Karpas-422 (cell line): ENCODE data around the gene TUBGCP4. TPM values are rescaled to one million over a fixed set of nuclear protein-coding genes. Genes with fewer than 3 reads are reported as not detected.
A peak's percentile ranks its signal among the peaks of the same experiment; 100 is the strongest.

Experiments
- DNase-seq: peaks from one replicate; pipeline ENCODE4 v3.0.0-alpha.2; 2015
- H2AFZ ChIP-seq: fragments of 200-600 bp; sonication (generic); 2 replicates; pipeline ENCODE4 v1.6.1; 2014; ENCODE audit warnings: antibody characterized with exemption, low read length, mixed read lengths
- H3K27ac ChIP-seq: fragments of 200-600 bp; sonication (generic); 2 replicates; pipeline ENCODE4 v1.5.1; 2014; ENCODE audit warnings: mild to moderate bottlenecking, low read length, moderate library complexity
- H3K27me3 ChIP-seq: fragments of 200-600 bp; sonication (generic); 2 replicates; pipeline ENCODE4 v1.6.1; 2014; ENCODE audit warnings: low read length, mixed read lengths
- H3K36me3 ChIP-seq: fragments of 200-600 bp; sonication (generic); 2 replicates; pipeline ENCODE4 v1.6.1; 2014; ENCODE audit warnings: low read length, mixed read lengths; ENCODE audit not compliant: insufficient read depth
- H3K4me1 ChIP-seq: fragments of 200-600 bp; sonication (generic); 2 replicates; pipeline ENCODE4 v1.6.1; 2014; ENCODE audit warnings: mild to moderate bottlenecking, low read length, mixed read lengths
- H3K4me2 ChIP-seq: fragments of 200-600 bp; sonication (generic); 2 replicates; pipeline ENCODE4 v1.6.1; 2014; ENCODE audit warnings: low read length, low read depth, mild to moderate bottlenecking; ENCODE audit not compliant: poor library complexity, severe bottlenecking
- H3K4me3 ChIP-seq: fragments of 200-600 bp; sonication (generic); 2 replicates; pipeline ENCODE4 v1.5.1; 2014; ENCODE audit warnings: mild to moderate bottlenecking, antibody characterized with exemption, low read length, mixed read lengths
- H3K79me2 ChIP-seq: fragments of 200-600 bp; sonication (generic); 2 replicates; pipeline ENCODE4 v1.6.1; 2014; ENCODE audit warnings: mild to moderate bottlenecking, low read length, mixed read lengths
- H3K9ac ChIP-seq: fragments of 200-600 bp; sonication (generic); 2 replicates; pipeline ENCODE4 v1.6.0; 2014; ENCODE audit warnings: low read length
- H3K9me2 ChIP-seq: fragments of 200-600 bp; sonication (generic), shearing (Covaris generic); replicated peaks from 2 replicates; pipeline ENCODE4 v1.6.0; 2014; ENCODE audit warnings: mild to moderate bottlenecking, low read length, moderate library complexity; ENCODE audit not compliant: insufficient read depth
- H3K9me3 ChIP-seq: fragments of 300-700, 200-600 bp; sonication (generic); 2 replicates; pipeline ENCODE4 v1.6.1; 2014; ENCODE audit warnings: low read length, mixed read lengths
- H4K20me1 ChIP-seq: fragments of 200-600 bp; sonication (generic); 2 replicates; pipeline ENCODE4 v1.6.1; 2014; ENCODE audit warnings: mild to moderate bottlenecking, antibody characterized with exemption, low read length, low read depth; ENCODE audit not compliant: insufficient read depth
- total RNA-seq: library from RNA; depleted of rRNA; stranded (reverse); fragments of >200 nt; shearing (Covaris generic); gene quantifications from 2 replicates; pipeline ENCODE4 v1.2.3, GENCODE V29; 2014; ENCODE audit warnings: low replicate concordance; rRNA removed

TUBGCP4 gene, protein sequence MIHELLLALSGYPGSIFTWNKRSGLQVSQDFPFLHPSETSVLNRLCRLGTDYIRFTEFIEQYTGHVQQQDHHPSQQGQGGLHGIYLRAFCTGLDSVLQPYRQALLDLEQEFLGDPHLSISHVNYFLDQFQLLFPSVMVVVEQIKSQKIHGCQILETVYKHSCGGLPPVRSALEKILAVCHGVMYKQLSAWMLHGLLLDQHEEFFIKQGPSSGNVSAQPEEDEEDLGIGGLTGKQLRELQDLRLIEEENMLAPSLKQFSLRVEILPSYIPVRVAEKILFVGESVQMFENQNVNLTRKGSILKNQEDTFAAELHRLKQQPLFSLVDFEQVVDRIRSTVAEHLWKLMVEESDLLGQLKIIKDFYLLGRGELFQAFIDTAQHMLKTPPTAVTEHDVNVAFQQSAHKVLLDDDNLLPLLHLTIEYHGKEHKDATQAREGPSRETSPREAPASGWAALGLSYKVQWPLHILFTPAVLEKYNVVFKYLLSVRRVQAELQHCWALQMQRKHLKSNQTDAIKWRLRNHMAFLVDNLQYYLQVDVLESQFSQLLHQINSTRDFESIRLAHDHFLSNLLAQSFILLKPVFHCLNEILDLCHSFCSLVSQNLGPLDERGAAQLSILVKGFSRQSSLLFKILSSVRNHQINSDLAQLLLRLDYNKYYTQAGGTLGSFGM
- total RNA-seq, result 16.4 and 35.0 TPM in 2 replicates

DNA sequence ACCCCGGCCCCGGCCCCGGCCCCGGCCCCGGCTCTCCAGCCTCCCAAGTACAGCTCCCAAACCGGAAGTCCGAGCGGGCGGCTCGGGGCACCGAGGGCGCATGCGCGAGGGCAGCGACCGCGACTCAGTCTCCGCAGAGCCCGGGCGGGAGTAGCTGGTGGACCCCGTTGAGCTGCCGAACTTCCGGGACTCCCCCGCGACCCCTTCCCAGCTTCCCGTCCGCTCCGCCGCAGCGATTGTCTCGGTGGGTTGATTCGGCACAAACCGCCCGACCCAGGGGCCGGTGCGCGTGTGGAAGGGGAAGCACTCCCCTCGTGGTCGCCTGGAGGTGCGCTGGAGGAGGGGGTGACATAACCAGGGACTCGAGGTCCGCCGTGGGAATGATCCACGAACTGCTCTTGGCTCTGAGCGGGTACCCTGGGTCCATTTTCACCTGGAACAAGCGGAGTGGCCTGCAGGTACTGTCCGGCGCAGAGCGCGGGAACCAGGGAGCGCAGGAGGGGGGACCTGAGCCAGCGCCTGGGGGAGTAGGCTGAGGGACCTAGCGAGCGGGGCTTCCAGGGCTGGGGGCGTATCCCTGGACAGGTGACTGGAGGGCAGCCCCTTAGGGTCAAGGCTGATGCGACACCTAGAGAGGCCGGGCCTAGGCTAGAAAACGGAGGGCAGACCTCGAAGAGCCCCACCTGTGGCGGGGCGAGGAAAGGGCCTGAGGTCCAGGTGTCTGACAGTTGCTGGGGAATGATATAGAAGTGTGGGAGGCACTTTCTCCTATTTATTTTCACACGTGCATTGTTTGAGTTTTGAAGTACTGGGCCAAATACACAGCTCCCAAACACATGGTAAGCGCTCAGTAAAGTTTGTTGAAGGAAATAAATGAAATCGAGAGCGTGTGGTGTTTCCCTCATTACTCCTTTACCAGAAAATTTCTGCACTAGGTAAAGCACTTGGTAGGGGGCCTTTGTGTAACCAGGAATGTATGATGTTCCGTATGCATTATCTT lies at the start of gene TUBGCP4, which contains the start of gene ZSCAN29:
Gene TUBGCP4 (plus strand): TSS at position 127 of the 1,000 bp plus-strand sequence. CDS start 254 bp downstream, at position 381.
Gene ZSCAN29 (minus strand): TSS at position 69 of the 1,000 bp plus-strand sequence. CDS start 1,130 bp downstream, outside the sequence.
- Histone ChIP-seq H3K9me3 (peaks cover 6% of the 10 kb centered on the region; the same call in 1 of the 2 replicates), H3K9me2 (no peaks in the 10 kb centered on the region), H3K27me3 (no peaks in the 10 kb centered on the region), H3K27ac (peak within 1 kb of the TSS; percentile 47; the same call in 1 of the 2 replicates), H4K20me1 (peaks cover 3% of the 10 kb centered on the region; the same call in 1 of the 2 replicates), H3K79me2 (peaks cover 85% of the 10 kb centered on the region), H2AFZ (peak within 1 kb of the TSS; percentile 58; the same call in 1 of the 2 replicates), H3K9ac (peak within 1 kb of the TSS; percentile 85), H3K36me3 (peaks cover 39% of the 10 kb centered on the region), H3K4me3 (peak within 1 kb of the TSS; percentile 76), H3K4me2 (peak within 1 kb of the TSS; percentile 91), H3K4me1 (peaks cover 25% of the 10 kb centered on the region)
- peak; percentile 96 for DNase-seq

DNA sequence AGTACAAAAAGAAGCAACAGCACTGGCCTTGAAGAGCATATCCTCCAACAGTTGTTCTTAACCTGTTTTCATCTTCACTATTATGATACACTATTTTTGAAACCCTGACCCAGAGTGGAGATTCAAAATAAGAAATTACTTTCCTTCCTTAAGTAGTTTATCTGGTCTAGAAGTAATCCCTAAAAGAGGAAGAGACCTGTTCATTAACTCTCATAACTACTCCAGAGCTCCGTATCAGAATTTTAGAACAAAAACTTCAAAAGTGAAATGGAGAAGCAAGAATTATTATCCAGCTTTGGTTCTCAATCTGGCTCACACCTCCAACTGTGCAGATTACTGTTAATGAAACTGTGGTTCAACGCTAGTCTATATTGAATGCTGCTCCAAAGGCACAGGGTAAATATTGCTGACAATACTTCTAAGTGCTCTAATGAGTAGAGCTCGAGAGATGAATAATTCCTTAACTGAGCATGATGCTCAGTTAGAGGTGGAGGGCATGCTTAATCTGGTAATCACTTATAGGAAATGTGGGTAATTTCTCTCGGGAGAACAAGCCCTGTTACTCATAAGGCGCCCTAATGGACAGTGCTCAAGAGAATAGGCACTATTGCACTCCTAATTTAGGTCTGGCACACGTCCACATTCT lies 45.7 kb upstream of the TUBGCP4 start:
- Histone ChIP-seq H2AFZ (no peak overlapping the region), H3K4me3 (no peak overlapping the region), H3K36me3 (peaks cover 12% of the 10 kb centered on the region), H3K79me2 (peaks cover 17% of the 10 kb centered on the region), H3K9ac (no peak overlapping the region), H3K9me3 (no peaks in the 10 kb centered on the region), H4K20me1 (peaks cover 13% of the 10 kb centered on the region), H3K27ac (no peak overlapping the region), H3K4me1 (peaks cover 39% of the 10 kb centered on the region), H3K4me2 (peak overlapping the region; percentile 4), H3K27me3 (no peaks in the 10 kb centered on the region), H3K9me2 (no peaks in the 10 kb centered on the region)
- DNase-seq, result peak; percentile 58

DNA sequence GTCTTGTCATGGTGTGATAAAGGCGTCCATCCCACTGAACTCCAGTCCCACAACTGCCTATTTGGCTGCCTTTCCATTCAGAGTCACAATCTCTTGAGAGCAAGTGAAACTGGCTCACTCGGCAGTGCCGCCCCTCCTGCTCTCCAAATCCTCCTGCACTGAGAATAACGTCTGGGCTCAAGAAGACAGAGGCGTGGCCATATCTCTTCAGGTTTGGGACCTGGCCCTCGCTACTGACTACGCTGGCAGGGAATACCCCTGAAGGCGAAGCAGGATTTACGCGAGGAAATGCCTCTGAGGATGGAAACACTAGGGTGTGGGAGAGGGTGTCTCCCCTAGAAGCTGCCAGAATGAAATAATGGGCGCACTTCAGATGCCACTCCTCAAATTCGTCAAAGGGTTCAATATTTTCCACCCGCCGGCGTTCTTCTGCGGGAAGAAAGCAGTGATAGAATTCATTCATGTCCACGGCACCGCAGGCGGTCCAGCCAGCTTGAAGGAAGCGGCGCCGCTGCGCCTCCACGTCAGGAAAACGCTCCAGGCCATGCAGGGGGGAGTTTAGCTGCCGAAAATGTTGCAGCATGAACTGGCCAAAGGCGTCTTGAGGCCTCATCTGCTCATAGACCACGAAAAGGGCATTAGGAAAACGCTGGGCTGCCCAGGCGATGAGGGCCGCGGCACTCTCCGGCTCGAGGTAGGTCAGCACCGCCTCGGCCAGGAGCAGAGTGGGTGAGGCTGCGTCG lies 41.5 kb upstream of the TUBGCP4 start:
- Histone ChIP-seq H3K27me3 (no peaks in the 10 kb centered on the region), H2AFZ (no peak overlapping the region), H3K36me3 (peaks cover 20% of the 10 kb centered on the region), H3K4me2 (peak overlapping the region; percentile 87), H3K79me2 (peaks cover 48% of the 10 kb centered on the region), H4K20me1 (peaks cover 13% of the 10 kb centered on the region), H3K9me3 (no peaks in the 10 kb centered on the region), H3K27ac (peak overlapping the region; percentile 73), H3K4me1 (peaks cover 53% of the 10 kb centered on the region), H3K9me2 (no peaks in the 10 kb centered on the region), H3K4me3 (peak overlapping the region; percentile 90), H3K9ac (peak overlapping the region; percentile 95)
- no peak for DNase-seq

DNA sequence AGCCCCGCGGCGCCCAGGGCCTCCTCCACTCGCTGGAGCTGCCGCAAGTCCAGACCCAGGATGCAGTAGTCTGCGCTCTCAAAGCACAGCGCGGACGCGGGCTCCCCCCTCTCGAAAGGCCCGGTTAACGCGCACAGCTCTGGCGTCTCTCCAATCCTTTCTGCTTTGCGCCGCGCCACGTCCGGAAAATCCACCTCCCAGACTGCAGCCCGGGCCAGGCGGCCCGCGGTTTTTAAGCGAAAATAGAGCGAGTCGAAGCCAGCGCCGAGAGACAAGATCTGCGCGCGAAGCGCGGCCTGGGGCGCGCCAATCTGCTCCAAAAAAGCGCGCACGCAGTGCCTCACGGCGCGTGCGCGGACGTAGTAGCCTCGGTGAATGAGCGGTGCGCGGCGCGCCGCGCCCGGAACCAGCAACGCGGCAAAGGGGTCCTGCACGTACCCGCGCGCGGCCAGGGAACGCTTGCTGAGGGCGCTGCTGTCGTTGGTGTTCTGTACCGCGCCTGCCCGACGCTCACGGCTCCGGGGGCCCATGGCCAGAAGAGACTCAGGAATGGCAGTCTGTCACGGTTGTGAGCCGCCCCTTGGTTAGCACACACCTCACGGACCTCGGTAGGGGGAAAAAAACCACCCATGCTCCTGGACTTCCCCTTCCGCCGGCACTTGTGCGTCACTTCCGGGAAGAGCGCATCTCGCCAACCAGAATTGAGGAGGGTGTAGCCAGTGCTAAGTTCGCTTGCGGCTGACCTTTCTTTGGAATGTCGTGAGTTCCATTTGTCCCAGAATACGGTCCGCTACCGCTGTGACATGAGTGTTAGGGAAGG lies 40.7 kb upstream of the TUBGCP4 start, which contains the start of gene LCMT2:
Gene LCMT2 (minus strand): TSS at position 614 of the 820 bp plus-strand sequence. CDS start 84 bp downstream, at position 530.
- Histone ChIP-seq H3K4me2 (peak within 1 kb of the TSS; percentile 87), H3K36me3 (peaks cover 20% of the 10 kb centered on the region), H3K79me2 (peaks cover 48% of the 10 kb centered on the region), H3K27me3 (no peaks in the 10 kb centered on the region), H2AFZ (peak within 1 kb of the TSS; percentile 91; the same call in 1 of the 2 replicates), H3K9me3 (no peaks in the 10 kb centered on the region), H3K4me3 (peak within 1 kb of the TSS; percentile 90), H3K9me2 (no peaks in the 10 kb centered on the region), H3K27ac (peak within 1 kb of the TSS; percentile 73), H3K9ac (peak within 1 kb of the TSS; percentile 95), H3K4me1 (peaks cover 48% of the 10 kb centered on the region), H4K20me1 (peaks cover 13% of the 10 kb centered on the region)
- DNase-seq, result peak; percentile 97

DNA sequence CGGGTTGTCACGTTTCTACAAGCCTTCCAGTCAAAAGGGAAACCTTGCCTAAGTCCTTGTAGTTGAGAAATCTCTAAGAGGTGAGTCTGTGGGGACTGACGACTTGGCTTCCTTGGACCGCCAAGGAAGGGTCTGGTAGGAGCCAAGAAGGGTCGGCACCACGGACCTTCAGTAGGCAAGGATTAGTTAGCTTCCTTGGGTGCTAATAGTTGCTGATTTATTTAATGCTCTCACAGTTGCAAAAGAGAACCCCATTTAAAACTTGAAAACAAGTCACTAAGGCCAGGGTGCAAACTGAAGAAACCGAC lies 40.2 kb upstream of the TUBGCP4 start:
- Histone ChIP-seq H3K9ac (peak overlapping the region; percentile 95), H3K79me2 (peaks cover 48% of the 10 kb centered on the region), H3K27me3 (no peaks in the 10 kb centered on the region), H4K20me1 (peaks cover 13% of the 10 kb centered on the region), H2AFZ (peak overlapping the region; percentile 91; the same call in 1 of the 2 replicates), H3K4me3 (peak overlapping the region; percentile 90), H3K9me2 (no peaks in the 10 kb centered on the region), H3K4me2 (peak overlapping the region; percentile 87), H3K4me1 (peaks cover 42% of the 10 kb centered on the region), H3K36me3 (peaks cover 25% of the 10 kb centered on the region), H3K9me3 (no peaks in the 10 kb centered on the region), H3K27ac (no peak overlapping the region)
- DNase-seq, result no peak

DNA sequence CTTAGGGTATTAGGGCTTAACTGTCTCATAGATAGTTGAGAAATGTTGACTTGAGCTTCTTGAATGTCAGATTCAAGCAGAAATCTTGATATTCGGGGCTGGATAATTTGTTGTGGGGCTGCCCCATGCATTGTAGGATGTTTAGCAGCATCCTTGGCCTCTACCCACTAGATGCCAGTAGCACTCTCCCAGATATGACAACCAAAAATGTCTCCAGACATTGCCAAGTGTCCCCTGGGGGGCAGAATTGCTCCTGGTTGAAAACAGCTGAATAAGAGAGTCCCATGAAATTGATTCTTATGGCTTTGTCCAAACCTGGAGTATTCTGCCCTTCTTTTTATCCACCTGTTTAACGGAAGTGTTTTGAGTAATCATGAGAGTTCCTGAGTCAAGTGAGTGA lies 24.6 kb upstream of the TUBGCP4 start:
- Histone ChIP-seq H3K4me3 (no peak overlapping the region), H3K9me2 (no peaks in the 10 kb centered on the region), H3K36me3 (peaks cover 45% of the 10 kb centered on the region), H3K9me3 (no peaks in the 10 kb centered on the region), H3K27ac (no peak overlapping the region), H2AFZ (no peak overlapping the region), H4K20me1 (no peaks in the 10 kb centered on the region), H3K4me2 (no peak overlapping the region), H3K4me1 (no peaks in the 10 kb centered on the region), H3K79me2 (no peaks in the 10 kb centered on the region), H3K27me3 (no peaks in the 10 kb centered on the region), H3K9ac (no peak overlapping the region)
- no peak for DNase-seq
